HEK293 (cell line): ENCODE measurements around the gene HLA-DQA1.
"Not testable (repeated sequence)": the region's sequence is repeated elsewhere in the genome, so short reads cannot be mapped to it uniquely, and the experiment has no call there.

Source experiments
- CTCF ChIA-PET: fragments of 350-600 bp; formaldehyde crosslinking; extraction: SDS; loops from one replicate; lab custom pipeline; 2021; ENCODE audit warnings: antibody characterized with exemption; lab: Yijun Ruan, JAX
- POLR2A ChIA-PET: fragments of 300-600 bp; formaldehyde crosslinking; extraction: SDS; loops from one replicate; lab custom pipeline; 2020; ENCODE audit warnings: antibody characterized with exemption, inconsistent platforms; lab: Yijun Ruan, JAX
- H3K27ac ChIP-seq: fragments of 200-500 bp; sonication (Bioruptor generic); 2 replicates; pipeline ENCODE4 v1.5.1; 2014; ENCODE audit warnings: low read depth, low read length, control low read depth, inconsistent platforms; ENCODE audit errors: extremely low read depth
- H3K36me3 ChIP-seq, 2 experiments: fragments of 200-500 bp in 1 of 2; sonication (Bioruptor generic) in 1 of 2; 1 replicate in 1 of 2; 2 replicates in 1 of 2; pipeline ENCODE4 v1.5.1; 2014 to 2017; ENCODE audit warnings: inconsistent platforms in 2 of 2, low read length in 2 of 2; ENCODE audit not compliant: control insufficient read depth in 2 of 2, insufficient read depth in 1 of 2
- H3K4me1 ChIP-seq: fragments of 200-500 bp; sonication (Bioruptor generic); 2 replicates; pipeline ENCODE4 v1.5.1; 2014; ENCODE audit warnings: mild to moderate bottlenecking, low read length, inconsistent platforms; ENCODE audit not compliant: control insufficient read depth, insufficient read depth
- H3K4me3 ChIP-seq: 2 replicates; pipeline ENCODE4 v1.5.1; 2011; ENCODE audit warnings: low read depth, mild to moderate bottlenecking, control low read depth, low read length, moderate library complexity
- H3K9me3 ChIP-seq: fragments of 200-500 bp; sonication (Bioruptor generic); 2 replicates; pipeline ENCODE4 v1.5.1; 2014; ENCODE audit warnings: low read depth, low read length, inconsistent platforms; ENCODE audit not compliant: control insufficient read depth, insufficient read depth
- KLF16 ChIP-seq: fragments of 450-650 bp; formaldehyde crosslinking; IDR thresholded peaks from 2 replicates; pipeline ENCODE4 v1.5.1; 2017; ENCODE audit warnings: missing biosample characterization, missing genetic modification characterization
- KLF7 ChIP-seq: fragments of 450-650 bp; formaldehyde crosslinking; IDR thresholded peaks from 2 replicates; pipeline ENCODE4 v1.5.1; 2016; ENCODE audit warnings: missing biosample characterization, missing genetic modification characterization, borderline replicate concordance
- KLF9 ChIP-seq: fragments of 450-650 bp; formaldehyde crosslinking; IDR thresholded peaks from 2 replicates; pipeline ENCODE4 v1.5.1; 2016; ENCODE audit warnings: missing biosample characterization, missing genetic modification characterization, low read depth
- PRDM10 ChIP-seq: fragments of 450-650 bp; formaldehyde crosslinking; IDR thresholded peaks from 2 replicates; pipeline ENCODE4 v1.5.1; 2016; ENCODE audit warnings: missing biosample characterization, missing genetic modification characterization
- ZBTB10 ChIP-seq: fragments of 450-650 bp; formaldehyde crosslinking; IDR thresholded peaks from 2 replicates; pipeline ENCODE4 v1.5.1; 2016; ENCODE audit warnings: missing biosample characterization, missing genetic modification characterization
- ZIC2 ChIP-seq: fragments of 450-650 bp; formaldehyde crosslinking; IDR thresholded peaks from 2 replicates; pipeline ENCODE4 v1.5.1; 2016; ENCODE audit warnings: missing biosample characterization, missing genetic modification characterization
- ZNF223 ChIP-seq: fragments of 450-650 bp; formaldehyde crosslinking; IDR thresholded peaks from 2 replicates; pipeline ENCODE4 v1.5.1; 2016; ENCODE audit warnings: missing biosample characterization, missing genetic modification characterization
- ZNF529 ChIP-seq: fragments of 450-650 bp; formaldehyde crosslinking; IDR thresholded peaks from 2 replicates; pipeline ENCODE4 v1.5.1; 2017; ENCODE audit warnings: missing genetic modification characterization, missing biosample characterization; ENCODE audit not compliant: insufficient replicate concordance
- ZNF621 ChIP-seq: fragments of 450-650 bp; formaldehyde crosslinking; IDR thresholded peaks from 2 replicates; pipeline ENCODE4 v1.5.1; 2017; ENCODE audit warnings: missing biosample characterization, missing genetic modification characterization
- ZNF670 ChIP-seq: fragments of 450-650 bp; formaldehyde crosslinking; IDR thresholded peaks from 2 replicates; pipeline ENCODE4 v1.5.1; 2016; ENCODE audit warnings: missing biosample characterization, missing genetic modification characterization, low read depth
- ZNF701 ChIP-seq: fragments of 450-650 bp; formaldehyde crosslinking; IDR thresholded peaks from 2 replicates; pipeline ENCODE4 v1.5.1; 2016; ENCODE audit warnings: missing biosample characterization, missing genetic modification characterization
- ZNF707 ChIP-seq: fragments of 450-650 bp; formaldehyde crosslinking; IDR thresholded peaks from 2 replicates; pipeline ENCODE4 v1.5.1; 2016; ENCODE audit warnings: missing biosample characterization, missing genetic modification characterization
- ZSCAN18 ChIP-seq: fragments of 450-650 bp; formaldehyde crosslinking; IDR thresholded peaks from 2 replicates; pipeline ENCODE4 v1.5.1; 2016; ENCODE audit warnings: missing biosample characterization, missing genetic modification characterization
- ZSCAN30 ChIP-seq: fragments of 450-650 bp; IDR thresholded peaks from 2 replicates; pipeline ENCODE4 v1.5.1; 2018; ENCODE audit warnings: missing biosample characterization, mild to moderate bottlenecking, missing genetic modification characterization, moderate library complexity

Gene HLA-DQA1

GRCh38 chr6:32671908-32672307 lies 34.7 kb downstream of the HLA-DQA1 start:
- TF ChIP-seq ZNF707 (tag by site-specific recombination) = peak; percentile 95
- H3K27ac ChIP-seq, H3K36me3 ChIP-seq, POLR2A ChIA-PET, H3K4me1 ChIP-seq, H3K9me3 ChIP-seq, H3K4me3 ChIP-seq: not testable (repeated sequence)
- CTCF ChIA-PET = interaction anchor here (0.7 kb wide), 1 partner anchor 49 kb away, joined by 5 read pairs; no protein-coding TSS in a partner anchor

GRCh38 chr6:32674123-32674522 lies 36.9 kb downstream of the HLA-DQA1 start:
- H3K36me3 ChIP-seq, POLR2A ChIA-PET, H3K4me1 ChIP-seq, H3K9me3 ChIP-seq, H3K4me3 ChIP-seq, H3K27ac ChIP-seq: not testable (repeated sequence)
- CTCF ChIA-PET = interaction anchor here (0.6 to 1.1 kb wide), 2 partner anchors 35 to 112 kb away, joined by 3 read pairs; no protein-coding TSS in a partner anchor

- H3K9me3 ChIP-seq = no peaks in the 10 kb centered on the region; the same call in 1 of the 2 replicates
- no peaks in the 10 kb centered on the region for H3K4me1 ChIP-seq
- ChIA-PET POLR2A (no interaction called here), CTCF (interaction anchor here (0.9 to 2.3 kb wide), 4 partner anchors 10 to 107 kb away, joined by 3 to 10 read pairs (median 4); no protein-coding TSS in a partner anchor)
- no peaks in the 10 kb centered on the region for H3K36me3 ChIP-seq
- H3K27ac ChIP-seq = no peak overlapping the region
- no peak overlapping the region for H3K4me3 ChIP-seq
- peak; percentile 9; the same call in 1 of the 2 replicates for TF ChIP-seq ZIC2
- TF ChIP-seq ZNF223 (tag by site-specific recombination) = no peak
Measured at GRCh38 chr6:32679492-32679891, 42.3 kb downstream of the HLA-DQA1 start.

- no peaks in the 10 kb centered on the region for H3K4me1 ChIP-seq
- TF ChIP-seq KLF7 = no peak
- TF ChIP-seq ZNF670 (tag by site-specific recombination) = no peak
- no peak for TF ChIP-seq ZNF621 (tag by site-specific recombination)
- TF ChIP-seq ZNF701 = no peak
- TF ChIP-seq KLF16 (tag by site-specific recombination) = no peak
- TF ChIP-seq ZSCAN30 (tag by site-specific recombination) = no peak
- no peak for TF ChIP-seq ZSCAN18 (tag by site-specific recombination)
- TF ChIP-seq ZBTB10 (tag by site-specific recombination) = no peak
- no peak for TF ChIP-seq ZNF529
- no peak for TF ChIP-seq PRDM10 (tag by site-specific recombination)
- TF ChIP-seq KLF9 (tag by site-specific recombination) = no peak
- TF ChIP-seq, all 188 proteins: peak for 0
- no peaks in the 10 kb centered on the region for H3K36me3 ChIP-seq
- CTCF ChIA-PET = interaction anchor here (0.9 to 1.4 kb wide), 2 partner anchors 10 to 107 kb away, joined by 3 to 5 read pairs; no protein-coding TSS in a partner anchor
- POLR2A ChIA-PET = no interaction called here
- no peak overlapping the region for H3K27ac ChIP-seq
- H3K4me3 ChIP-seq = no peak overlapping the region
- no peaks in the 10 kb centered on the region; the same call in 1 of the 2 replicates for H3K9me3 ChIP-seq
Measured at GRCh38 chr6:32680055-32680454, 42.8 kb downstream of the HLA-DQA1 start.
